Measurements from ENCODE around the gene DMPK.
"Not testable (repeated sequence)": the region's sequence is repeated elsewhere in the genome, so short reads cannot be mapped to it uniquely, and the experiment has no call there.

Gene DMPK

DNA sequence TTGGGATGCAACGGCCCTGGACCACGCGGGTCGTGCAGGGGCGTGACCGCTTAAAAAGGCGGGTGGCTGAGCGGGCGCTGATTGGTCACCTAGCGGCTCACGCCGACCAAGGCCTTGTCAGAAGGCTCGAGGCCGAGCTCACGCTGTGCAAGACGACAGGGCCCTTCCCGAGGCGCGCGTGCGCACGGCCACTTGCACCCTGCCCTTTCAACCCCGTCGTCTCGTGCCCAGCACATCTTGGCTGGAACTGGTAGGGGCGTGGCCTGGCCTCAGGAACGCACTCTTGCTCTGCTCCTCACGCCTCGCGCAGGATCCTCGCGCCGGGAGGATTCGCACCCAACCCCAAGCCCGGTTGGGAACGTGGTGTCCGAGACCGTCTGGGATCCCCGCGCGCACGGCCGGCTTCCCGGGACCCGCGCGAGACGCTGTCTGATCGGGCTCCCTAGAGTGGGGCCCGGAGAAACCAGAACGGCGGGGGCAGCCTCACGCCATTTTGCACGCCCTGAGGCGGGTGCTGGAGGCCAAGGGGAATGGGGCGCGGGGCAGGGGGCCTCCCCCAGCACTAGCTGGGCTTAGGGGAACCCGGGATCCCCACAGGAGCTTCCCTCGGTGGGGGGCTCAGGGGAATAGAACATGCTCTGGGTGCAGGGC, 49.0 kb downstream of the DMPK start, which contains the start of gene MEIOSIN:
TSS of gene MEIOSIN (plus strand) at position 280 of the 651 bp plus-strand sequence. CDS start 1,938 bp downstream, outside the sequence.
- DNase-seq = no peak

- peak; percentile 99 for DNase-seq
Measured at GRCh38 chr19:45730368-45731288, 51.7 kb downstream of the DMPK start, which contains the start of gene FBXO46. Gene FBXO46, minus strand, starts transcription at chr19:45730896. Its CDS starts 17,401 bp downstream, at chr19:45713495.

GRCh38 chr19:45729800-45730290, 52.4 kb downstream of the DMPK start:
- DNase-seq = no peak

DNA sequence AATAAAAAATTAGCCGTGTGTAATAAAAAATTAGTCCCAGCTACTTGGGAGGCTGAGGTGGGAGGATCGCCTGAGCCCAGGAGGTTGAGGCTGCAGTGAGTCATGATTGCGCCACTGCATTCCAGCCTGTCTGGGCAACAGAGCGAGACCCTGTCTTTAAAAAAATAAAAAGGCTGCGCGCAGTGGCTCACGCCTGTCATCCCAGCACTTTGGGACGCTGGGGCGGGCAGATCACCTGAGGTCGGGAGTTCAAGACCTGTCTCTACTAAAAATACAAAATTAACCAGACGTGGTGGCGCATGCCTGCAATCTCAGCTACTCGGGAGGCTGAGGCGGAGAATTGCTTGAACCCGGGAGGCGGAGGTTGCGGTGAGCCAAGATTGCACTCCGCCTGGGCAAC, 53.6 kb downstream of the DMPK start:
- not testable (repeated sequence) for DNase-seq

GRCh38 chr19:45720065-45720464, 62.2 kb downstream of the DMPK start:
- not testable (repeated sequence) for DNase-seq

Measured in fibroblast of skin of back (primary cell).